MCF 10A (cell line): ENCODE measurements around the gene COL6A1. TPM values are rescaled to one million over a fixed set of nuclear protein-coding genes. Genes with fewer than 3 reads are reported as not detected.

Source experiments
- BruUV-seq: library from RNA; stranded (reverse); fragments of 400-500 nt; replicated peaks from 2 replicates; lab custom pipeline; 2021; lab: Mats Ljungman, UMichigan
- CTCF ChIA-PET: fragments of 300-600 bp; sonication (Branson Sonifier 250); formaldehyde crosslinking; extraction: SDS; loops from one replicate; lab custom pipeline; 2021; ENCODE audit warnings: antibody characterized with exemption, inconsistent platforms; lab: Yijun Ruan, JAX
- POLR2A ChIA-PET: fragments of 300-600, 350-650 bp; sonication (Branson Sonifier 250); formaldehyde crosslinking; extraction: SDS; loops from one replicate; lab custom pipeline; 2020; ENCODE audit warnings: antibody characterized with exemption, inconsistent platforms; lab: Yijun Ruan, JAX
- DNase-seq: peaks from one replicate; pipeline ENCODE4 v3.0.0-alpha.2; 2018; ENCODE audit not compliant: unreplicated experiment
- H3K27ac Mint-ChIP-seq: one replicate; pipeline ENCODE4 v1.8.0; 2022; ENCODE audit warnings: mild to moderate bottlenecking, low read depth, mixed read lengths; ENCODE audit not compliant: unreplicated experiment
- H3K27me3 Mint-ChIP-seq: one replicate; pipeline ENCODE4 v1.8.0; 2022; ENCODE audit warnings: mixed read lengths; ENCODE audit not compliant: insufficient read depth, unreplicated experiment
- H3K36me3 Mint-ChIP-seq: one replicate; pipeline ENCODE4 v1.8.0; 2022; ENCODE audit warnings: mild to moderate bottlenecking, moderate library complexity, mixed read lengths; ENCODE audit not compliant: insufficient read depth, unreplicated experiment
- H3K4me1 Mint-ChIP-seq: one replicate; pipeline ENCODE4 v1.8.0; 2022; ENCODE audit warnings: mixed read lengths; ENCODE audit not compliant: insufficient read depth, unreplicated experiment
- H3K4me3 Mint-ChIP-seq: one replicate; pipeline ENCODE4 v1.8.0; 2022; ENCODE audit warnings: mild to moderate bottlenecking, moderate library complexity, mixed read lengths; ENCODE audit not compliant: unreplicated experiment
- H3K9me3 Mint-ChIP-seq: one replicate; pipeline ENCODE4 v1.8.0; 2022; ENCODE audit warnings: mixed read lengths; ENCODE audit not compliant: unreplicated experiment
- CTCF ChIP-seq: fragments of 200-600 bp; IDR thresholded peaks from one replicate; pipeline ENCODE4 v1.8.0; 2022; ENCODE audit warnings: antibody characterized with exemption, mild to moderate bottlenecking; ENCODE audit not compliant: unreplicated experiment
- intact Hi-C: fragments of 100-400 bp; cut with micrococcal nuclease; formaldehyde crosslinking; loops from 2 replicates; pipeline ENCODE4 v1.14.1; 2022
- total RNA-seq: library from RNA; stranded (reverse); gene quantifications from 2 replicates; pipeline ENCODE4 v1.2.3, GENCODE V29; 2022

Gene COL6A1
- total RNA-seq, 1 experiment from 2014 or later, result 3.2 TPM

DNA sequence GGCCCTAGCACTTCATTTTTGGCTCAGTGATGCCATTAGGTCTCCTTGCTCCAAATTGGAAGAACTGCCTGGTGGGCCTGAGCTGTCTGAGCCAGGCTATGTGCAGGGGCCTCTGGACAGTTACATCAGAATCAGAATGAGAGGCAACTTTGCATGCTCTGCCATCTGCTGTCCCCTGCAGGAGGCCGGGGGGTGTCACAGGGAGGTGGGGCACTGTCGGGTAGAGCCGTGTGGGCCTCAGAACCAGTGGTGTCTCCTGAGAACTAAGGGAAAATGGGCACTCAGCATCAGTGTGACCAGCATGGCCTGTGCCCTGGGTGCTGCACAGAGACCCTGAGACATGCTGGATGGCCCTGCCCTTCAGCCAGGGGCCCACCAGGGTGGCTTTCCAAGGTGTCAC lies 47.0 kb upstream of the COL6A1 start:
- Mint-ChIP-seq H3K4me3 (no peak overlapping the region), H3K27me3 (peaks cover 25% of the 10 kb centered on the region), H3K36me3 (peaks cover 11% of the 10 kb centered on the region), H3K27ac (no peak overlapping the region), H3K9me3 (no peaks in the 10 kb centered on the region), H3K4me1 (no peaks in the 10 kb centered on the region)
- no peak for DNase-seq
- no peak for TF ChIP-seq CTCF
- POLR2A ChIA-PET, result no interaction called here
- no TSS peak for BruUV-seq
- CTCF ChIA-PET, result interaction anchor here (0.7 to 1.0 kb wide), 2 partner anchors 11 to 32 kb away, joined by 3 read pairs; no protein-coding TSS in a partner anchor
- intact Hi-C loops, result no loop called here

- no peak for TF ChIP-seq CTCF
- no peak for DNase-seq
- no peaks in the 10 kb centered on the region for H3K4me1 Mint-ChIP-seq
- H3K4me3 Mint-ChIP-seq, result no peak overlapping the region
- H3K27ac Mint-ChIP-seq, result no peak overlapping the region
- intact Hi-C loops, result no loop called here
- H3K36me3 Mint-ChIP-seq, result peaks cover 11% of the 10 kb centered on the region
- CTCF ChIA-PET, result interaction anchor here (0.6 to 1.4 kb wide), 3 partner anchors 10 to 153 kb away, joined by 3 to 5 read pairs (median 3); no protein-coding TSS in a partner anchor
- BruUV-seq, result no TSS peak
- no peaks in the 10 kb centered on the region for H3K9me3 Mint-ChIP-seq
- H3K27me3 Mint-ChIP-seq, result peaks cover 25% of the 10 kb centered on the region
- POLR2A ChIA-PET, result no interaction called here
Measured at GRCh38 chr21:45935628-45936027, 45.9 kb upstream of the COL6A1 start.

DNA sequence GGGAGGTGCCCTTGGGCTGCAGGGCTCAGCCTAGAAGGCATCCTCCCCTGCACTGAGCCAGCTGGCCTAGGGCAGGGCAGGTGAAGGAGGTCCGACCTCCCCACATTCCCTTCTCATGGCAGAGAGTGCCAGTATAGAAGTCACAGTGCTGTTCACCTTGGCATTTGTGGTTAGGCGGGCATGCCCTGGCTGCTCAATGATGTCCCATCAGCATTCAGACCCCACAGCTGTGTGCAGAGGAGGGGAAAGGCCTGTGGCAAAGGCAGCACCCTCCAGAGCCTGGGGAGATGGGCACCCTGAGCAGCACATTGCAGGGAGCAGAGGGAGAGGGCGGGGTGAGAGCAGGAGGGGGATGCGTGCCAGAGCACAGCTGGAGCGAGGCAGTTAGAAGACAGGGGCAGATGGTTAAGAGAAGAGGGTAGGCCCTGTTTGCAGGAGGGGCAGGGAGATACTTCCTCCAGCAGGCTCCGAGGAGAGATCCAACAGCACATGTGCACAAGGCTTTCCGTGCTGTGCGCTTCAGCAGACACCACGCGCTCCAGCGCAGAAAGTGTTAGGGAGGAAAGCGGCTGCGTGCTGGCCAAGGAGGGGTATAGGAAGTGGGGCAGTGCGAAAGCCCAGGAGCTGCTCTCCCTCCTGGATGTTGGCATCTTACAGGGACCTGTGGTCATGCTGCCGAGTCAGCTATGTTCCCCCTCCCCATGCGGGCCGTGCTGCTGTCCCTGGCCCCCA lies 43.7 kb upstream of the COL6A1 start:
- BruUV-seq, result no TSS peak
- Mint-ChIP-seq H3K36me3 (peaks cover 11% of the 10 kb centered on the region), H3K27me3 (peaks cover 33% of the 10 kb centered on the region), H3K9me3 (no peaks in the 10 kb centered on the region), H3K27ac (no peak overlapping the region), H3K4me1 (no peaks in the 10 kb centered on the region), H3K4me3 (no peak overlapping the region)
- ChIA-PET POLR2A (no interaction called here), CTCF (no interaction called here)
- no peak for DNase-seq
- TF ChIP-seq CTCF, result no peak
- intact Hi-C loops, result no loop called here

GRCh38 chr21:45938453-45938755 lies 43.2 kb upstream of the COL6A1 start:
- intact Hi-C loops, result no loop called here
- Mint-ChIP-seq H3K9me3 (no peaks in the 10 kb centered on the region), H3K4me1 (no peaks in the 10 kb centered on the region), H3K27me3 (peaks cover 33% of the 10 kb centered on the region), H3K4me3 (no peak overlapping the region), H3K36me3 (peaks cover 11% of the 10 kb centered on the region), H3K27ac (no peak overlapping the region)
- POLR2A ChIA-PET, result no interaction called here
- TF ChIP-seq CTCF, result no peak
- no peak for DNase-seq
- BruUV-seq, result no TSS peak
- CTCF ChIA-PET, result no interaction called here
